PFSK-1 (cell line): Measurements from ENCODE around the gene MGST1.

ENCODE experiments used
- FOXP2 ChIP-seq: optimal IDR thresholded peaks from 2 replicates; pipeline ENCODE3; 2011; ENCODE audit warnings: borderline replicate concordance, control low read depth, inconsistent platforms; ENCODE audit not compliant: insufficient read depth; ENCODE audit errors: extremely low read length, extremely low read depth
- POLR2AphosphoS5 ChIP-seq: IDR thresholded peaks from 2 replicates; pipeline ENCODE4 v1.6.1; 2012; ENCODE audit warnings: low read depth, mild to moderate bottlenecking, control low read depth, low read length, moderate library complexity
- REST ChIP-seq, 2 experiments: IDR thresholded peaks; 2 replicates each; pipeline versions ENCODE4 v1.6.1 to v1.8.0; 2011 to 2012; ENCODE audit warnings: low read depth in 2 of 2, low read length in 2 of 2, control low read depth in 1 of 2, inconsistent platforms in 1 of 2, mild to moderate bottlenecking in 1 of 2, moderate library complexity in 1 of 2; ENCODE audit not compliant: insufficient read depth in 1 of 2
- SIN3A ChIP-seq: IDR thresholded peaks from 2 replicates; pipeline ENCODE4 v1.6.1; 2012; ENCODE audit warnings: mild to moderate bottlenecking, low read length, moderate library complexity, borderline replicate concordance; ENCODE audit not compliant: insufficient read depth
- TAF1 ChIP-seq: IDR thresholded peaks from 2 replicates; pipeline ENCODE4 v1.6.1; 2012; ENCODE audit warnings: low read length, control low read depth, borderline replicate concordance; ENCODE audit not compliant: insufficient read depth

The MGST1 gene

DNA sequence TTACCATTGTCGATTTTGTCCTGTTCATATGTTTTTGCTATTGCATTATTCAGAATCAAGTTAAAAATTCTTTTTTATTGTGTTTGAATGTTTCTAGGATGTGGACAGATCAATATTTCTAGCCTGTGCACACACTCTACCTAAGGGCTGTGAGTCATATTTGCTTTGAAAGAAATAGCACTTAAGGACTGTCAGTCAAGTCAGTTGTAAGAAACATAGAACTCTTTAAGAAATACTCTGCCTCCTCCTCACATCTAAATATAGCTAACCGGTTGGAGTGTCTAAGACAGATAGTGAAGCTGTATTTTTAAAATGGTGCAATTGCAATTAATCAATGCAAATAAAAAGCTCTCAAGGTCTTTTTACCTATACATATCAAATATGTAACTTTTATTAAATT is 17.9 kb upstream of the MGST1 start:
- TF ChIP-seq SIN3A (no peak), TAF1 (no peak), POLR2AphosphoS5 (no peak)

DNA sequence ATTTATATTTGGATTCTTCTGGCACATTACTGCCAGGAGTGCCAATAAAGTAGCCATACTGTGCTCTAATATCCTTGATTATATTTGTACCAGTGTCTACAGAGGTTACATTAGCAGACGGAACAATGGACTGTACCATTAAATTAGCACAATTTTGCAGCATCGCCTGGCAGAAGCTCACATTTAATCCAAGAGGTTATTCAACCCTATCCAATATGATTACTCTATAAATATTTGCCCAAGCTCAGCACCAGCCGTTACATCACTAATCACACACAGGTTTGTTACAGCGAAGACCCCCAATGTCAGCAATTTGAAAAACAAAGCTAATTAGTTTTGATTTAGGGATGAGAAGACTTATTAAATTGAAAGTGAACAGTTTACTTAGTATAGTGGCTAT is 16.9 kb upstream of the MGST1 start:
- no peak for TF ChIP-seq REST (IDR thresholded peaks at IDR 0.05; ENCODE audit: insufficient read depth in 1 of 2, low read depth in 2 of 2, low read length in 2 of 2)

DNA sequence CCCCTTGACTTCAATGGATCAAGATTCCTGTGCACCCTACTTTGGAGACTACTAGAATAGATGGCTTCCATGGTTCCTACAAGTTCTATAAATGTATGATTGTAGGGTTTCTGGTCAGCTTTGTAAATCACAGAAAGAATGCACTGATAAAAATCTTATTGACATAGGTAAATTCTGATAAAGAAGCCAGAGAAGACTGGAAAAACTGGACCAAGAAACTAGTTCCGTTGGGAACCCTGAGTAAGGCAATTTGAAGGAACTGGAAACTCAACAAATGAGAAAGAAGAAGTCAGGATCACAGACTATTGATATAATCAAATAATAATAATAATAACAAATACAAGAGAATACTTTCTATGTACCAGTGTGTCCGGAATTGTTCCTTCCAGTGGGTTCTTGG is 15.4 kb upstream of the MGST1 start:
- TF ChIP-seq POLR2AphosphoS5: no peak
- no peak for TF ChIP-seq TAF1
- TF ChIP-seq FOXP2: no peak
- no peak for TF ChIP-seq REST (IDR thresholded peaks at IDR 0.05; ENCODE audit: insufficient read depth in 1 of 2, low read depth in 2 of 2, low read length in 2 of 2)
- no peak for TF ChIP-seq SIN3A

DNA sequence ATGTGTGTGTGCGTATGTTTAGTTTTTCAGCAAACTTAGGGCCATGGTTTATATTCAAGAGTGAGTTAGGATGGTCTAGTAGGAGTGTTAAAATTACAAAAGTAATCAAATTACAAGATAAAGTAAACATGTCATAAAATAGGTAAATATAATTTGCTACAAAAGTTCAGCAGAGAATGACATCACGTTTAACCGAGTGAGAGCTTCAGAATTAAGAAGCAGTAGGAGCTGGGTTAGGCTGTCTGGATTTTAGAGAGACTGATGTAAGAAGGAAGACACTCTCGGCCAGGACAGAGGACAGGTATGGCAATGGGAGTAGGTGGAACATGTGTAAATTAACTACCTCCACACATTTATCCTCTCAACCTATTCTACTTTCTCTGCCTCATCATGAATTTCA is 11.6 kb upstream of the MGST1 start:
- TF ChIP-seq POLR2AphosphoS5 (no peak), SIN3A (no peak), TAF1 (no peak), FOXP2 (no peak), REST (IDR thresholded peaks at IDR 0.05; ENCODE audit: insufficient read depth in 1 of 2, low read depth in 2 of 2, low read length in 2 of 2) (no peak)

DNA sequence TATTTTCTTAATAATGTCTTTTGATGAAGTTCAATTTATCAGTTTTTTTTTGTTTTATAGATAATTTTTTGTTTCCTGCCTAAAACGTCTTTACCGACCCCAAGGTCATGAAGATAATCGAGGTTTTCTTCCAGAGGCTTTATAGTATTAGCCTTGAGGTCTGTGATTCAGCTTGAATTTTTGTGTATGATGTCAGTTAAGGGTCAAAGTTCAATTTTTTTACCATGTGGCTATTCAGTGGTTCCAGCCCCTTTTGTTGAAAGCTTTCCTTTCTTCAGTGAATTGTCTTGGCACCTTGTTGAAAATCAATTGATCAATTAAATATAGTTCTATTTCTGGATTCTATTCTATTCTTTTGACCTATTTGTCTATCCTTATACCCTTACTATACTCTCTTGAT is 3.2 kb upstream of the MGST1 start:
- TF ChIP-seq REST (IDR thresholded peaks at IDR 0.05; ENCODE audit: insufficient read depth in 1 of 2, low read depth in 2 of 2, low read length in 2 of 2) (no peak), TAF1 (no peak), POLR2AphosphoS5 (no peak), SIN3A (no peak), FOXP2 (no peak)

GRCh38 chr12:16345105-16345504 is 2.3 kb upstream of the MGST1 start:
- TF ChIP-seq POLR2AphosphoS5 (no peak), REST (IDR thresholded peaks at IDR 0.05; ENCODE audit: insufficient read depth in 1 of 2, low read depth in 2 of 2, low read length in 2 of 2) (no peak), SIN3A (no peak), FOXP2 (no peak), TAF1 (no peak)
